ENCODE data around the gene RNF20. TPM values are rescaled to one million over a fixed set of nuclear protein-coding genes. Genes with fewer than 3 reads are reported as not detected.
"Not testable (repeated sequence)": the region's sequence is repeated elsewhere in the genome, so short reads cannot be mapped to it uniquely, and the experiment has no call there.

RNF20 gene
- total RNA-seq, 1 experiment from 2014 or later: 8.9 TPM

DNA sequence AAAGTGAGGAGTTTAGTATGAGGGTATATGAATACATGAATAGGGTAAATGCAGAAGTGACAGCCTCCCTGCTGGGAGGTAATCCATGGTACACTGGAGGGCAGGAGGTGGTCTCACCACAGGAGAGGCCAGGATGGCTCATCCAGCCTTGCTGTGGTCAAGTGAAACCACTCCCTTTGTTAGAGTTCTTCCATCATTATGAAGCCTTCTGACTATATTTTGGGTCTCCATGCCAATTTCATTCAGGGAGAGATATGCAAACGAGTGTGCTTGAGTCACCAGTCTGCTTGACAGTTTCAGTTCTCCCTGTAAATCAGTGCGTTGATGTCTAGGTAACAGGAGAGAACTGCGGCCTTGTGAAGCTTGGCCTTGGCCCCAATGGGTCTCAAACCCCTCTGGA, 44.7 kb downstream of the RNF20 start:
- DNase-seq (ENCODE audit: low read depth): no peak
- in situ Hi-C loops (cut with HindIII; ENCODE audit: low pct_unique_long_range_greater_than_20kb, low sequenced_read_pairs): no loop called here

DNA sequence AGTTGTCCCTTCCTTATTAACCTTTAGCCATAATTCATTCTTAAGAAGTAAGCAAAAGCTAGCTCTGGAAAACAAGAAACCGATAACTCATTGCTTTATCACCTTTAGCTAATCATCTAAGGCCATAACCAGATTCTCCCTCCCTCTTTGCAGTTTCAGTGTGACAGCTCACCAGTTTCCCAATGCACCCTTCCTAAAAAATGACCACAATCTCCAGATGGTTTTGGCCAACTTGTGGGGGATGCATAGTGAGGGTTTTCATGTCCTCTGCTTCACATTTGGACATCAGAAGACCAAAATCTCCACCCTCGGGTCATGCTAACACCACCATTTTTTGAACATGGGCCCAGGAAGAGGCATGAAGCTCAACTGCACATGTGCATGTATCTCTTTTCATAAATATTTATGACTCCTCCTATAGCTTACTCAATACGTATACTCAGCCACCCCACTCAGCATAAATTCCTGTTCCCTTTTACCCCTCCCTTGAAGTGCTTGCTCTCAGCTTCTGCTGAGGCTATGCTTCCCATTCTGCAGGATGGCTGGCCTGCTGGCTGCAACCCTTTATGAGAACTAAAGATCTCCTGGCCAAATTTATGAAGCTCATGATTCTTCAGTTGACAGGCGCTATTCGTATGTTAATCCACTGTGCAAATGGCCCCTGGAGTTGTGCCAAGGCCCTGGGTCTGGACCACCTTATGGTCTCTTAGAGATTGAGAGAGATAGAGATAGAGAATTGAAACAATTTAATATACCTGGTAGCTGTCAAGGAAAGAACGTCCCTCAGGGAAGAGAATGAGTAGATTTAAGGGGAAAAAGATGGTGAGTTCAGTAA, 46.3 kb downstream of the RNF20 start:
- DNase-seq (ENCODE audit: low read depth): no peak
- in situ Hi-C loops (cut with HindIII; ENCODE audit: low pct_unique_long_range_greater_than_20kb, low sequenced_read_pairs): no loop called here

DNA sequence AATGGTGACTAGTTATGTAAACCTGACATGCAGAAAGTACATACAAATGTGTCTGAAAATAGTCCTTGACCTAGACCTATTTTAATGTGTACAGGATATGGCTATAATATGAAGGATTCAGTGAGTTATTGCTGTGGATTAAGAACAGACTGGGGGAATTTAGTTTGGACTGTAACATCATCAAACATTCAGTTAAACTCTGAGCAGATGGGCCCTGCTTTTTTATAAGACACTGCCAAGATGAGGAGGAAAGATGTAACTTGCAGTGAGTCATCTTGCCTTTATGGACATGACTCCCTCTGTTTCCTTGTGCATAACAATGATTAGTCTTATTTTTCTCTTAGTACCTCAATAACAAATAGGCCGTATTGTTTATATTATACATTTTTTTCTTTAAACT, 48.9 kb downstream of the RNF20 start:
- DNase-seq (ENCODE audit: low read depth): no peak
- in situ Hi-C loops (cut with HindIII; ENCODE audit: low pct_unique_long_range_greater_than_20kb, low sequenced_read_pairs): no loop called here

DNA sequence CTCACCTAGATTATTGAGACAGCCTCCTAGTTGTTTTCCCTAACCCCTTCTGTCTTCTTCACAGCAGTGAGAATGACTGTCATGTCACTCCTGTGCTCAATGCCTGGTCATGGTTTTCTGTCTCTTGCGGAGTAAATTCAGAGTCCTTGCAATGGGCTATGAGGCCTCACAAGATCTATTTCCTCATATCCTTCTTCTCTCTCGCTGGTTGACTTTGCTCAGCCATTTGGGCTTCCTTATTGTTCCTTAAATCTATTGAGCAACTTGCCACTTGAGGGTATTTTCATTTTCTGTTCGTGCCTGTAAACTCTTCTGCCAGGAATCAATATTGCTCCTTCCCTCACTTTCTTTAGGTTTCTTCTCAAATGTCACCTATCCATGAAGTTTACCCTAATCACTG, 52.1 kb downstream of the RNF20 start:
- in situ Hi-C loops (cut with HindIII; ENCODE audit: low pct_unique_long_range_greater_than_20kb, low sequenced_read_pairs): no loop called here
- no peak for DNase-seq (ENCODE audit: low read depth)

DNA sequence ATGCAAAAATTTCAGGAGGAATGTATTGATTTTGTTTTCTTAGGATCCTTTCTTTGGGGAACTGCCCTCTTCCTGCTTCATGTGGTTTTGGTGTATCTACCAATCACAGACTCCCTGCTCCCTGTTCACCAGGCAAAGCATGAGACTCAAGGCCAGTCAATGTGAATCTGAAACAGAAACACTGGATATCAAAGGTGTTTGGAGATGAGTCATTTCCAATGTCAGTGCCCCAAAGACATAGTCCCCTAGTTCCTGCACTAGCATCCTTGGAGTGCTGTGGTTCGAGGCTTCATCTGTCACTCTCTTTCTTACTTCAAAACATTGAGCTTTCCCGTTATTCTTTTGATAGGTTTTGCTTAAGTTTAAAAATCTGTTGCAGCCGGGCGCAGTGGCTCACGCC, 53.0 kb downstream of the RNF20 start:
- in situ Hi-C loops (cut with HindIII; ENCODE audit: low pct_unique_long_range_greater_than_20kb, low sequenced_read_pairs): no loop called here

DNA sequence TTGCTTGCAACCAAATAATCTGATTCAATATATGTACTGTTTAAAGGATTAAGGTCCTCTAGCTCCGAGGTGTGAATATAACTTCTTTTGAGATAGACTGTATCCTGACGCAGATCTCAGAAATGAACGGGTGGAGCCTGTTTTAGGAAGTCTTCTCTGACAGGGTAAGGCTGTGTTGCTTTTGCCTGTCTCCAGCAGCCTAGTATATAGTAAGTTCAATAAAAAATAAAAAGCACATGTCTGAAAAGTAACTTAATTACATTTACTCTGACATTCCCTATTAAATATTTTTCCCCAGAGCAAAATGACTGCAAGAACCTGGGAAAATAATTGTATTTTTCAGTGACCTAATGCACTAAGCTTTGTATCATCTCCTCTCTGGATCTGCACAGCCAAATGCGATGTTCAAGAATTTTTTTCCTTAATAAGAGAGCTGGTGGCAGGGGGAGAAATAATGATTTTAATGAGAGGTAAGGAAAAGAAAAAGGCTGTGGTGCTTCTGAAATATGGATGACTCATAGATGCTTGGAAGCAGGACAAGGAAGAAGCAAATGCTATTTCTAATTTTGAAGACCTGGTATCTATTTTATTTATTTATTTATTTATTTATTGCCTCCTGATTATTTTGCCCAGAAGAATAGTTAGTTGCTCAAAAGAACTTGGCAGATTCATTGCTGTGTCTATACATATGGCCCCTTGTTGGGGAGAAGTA, 53.8 kb downstream of the RNF20 start:
- DNase-seq (ENCODE audit: low read depth): no peak
- in situ Hi-C loops (cut with HindIII; ENCODE audit: low pct_unique_long_range_greater_than_20kb, low sequenced_read_pairs): no loop called here

More for the DNA sequence above, 53.0 kb downstream of the RNF20 start:
- DNase-seq (ENCODE audit: low read depth): no peak

DNA sequence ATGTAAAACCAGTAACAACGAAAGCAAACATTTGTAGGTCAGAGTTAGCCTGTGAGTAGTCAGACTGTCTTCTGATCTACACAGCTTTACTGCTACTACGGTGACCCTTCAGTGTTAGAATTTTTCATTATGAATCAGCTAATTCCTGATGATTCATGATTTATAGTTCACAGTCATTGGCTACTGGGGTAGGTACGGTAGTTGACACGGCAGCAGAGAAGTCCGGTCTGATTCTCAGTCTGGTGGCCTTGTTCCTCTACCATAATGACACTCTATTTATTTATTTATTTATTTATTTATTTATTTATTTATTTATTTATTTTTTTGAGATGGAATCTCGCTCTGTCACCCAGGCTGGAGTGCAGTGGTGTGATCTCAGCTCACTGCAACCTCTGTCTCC, 56.4 kb downstream of the RNF20 start:
- peak; percentile 70 for DNase-seq (ENCODE audit: low read depth)
- in situ Hi-C loops (cut with HindIII; ENCODE audit: low pct_unique_long_range_greater_than_20kb, low sequenced_read_pairs): not testable (repeated sequence)

DNA sequence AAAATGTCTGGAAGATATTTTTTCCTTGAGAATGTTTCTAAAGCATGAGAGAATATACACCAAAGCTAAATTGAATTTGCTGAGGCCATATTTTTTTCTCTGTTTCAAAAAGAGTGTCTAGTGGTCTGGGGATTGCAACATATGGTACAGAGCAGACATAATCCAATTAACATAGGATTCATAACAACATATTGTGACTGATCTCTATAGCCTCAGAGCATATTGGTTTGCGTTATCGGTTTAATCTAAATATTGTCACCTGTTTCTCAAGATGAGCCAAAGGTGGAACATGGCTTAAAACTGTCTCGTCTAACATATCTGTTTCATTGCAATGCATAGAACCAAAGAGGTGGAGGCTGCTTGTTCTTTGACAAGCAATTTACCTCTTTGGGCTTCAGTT, 57.2 kb downstream of the RNF20 start:
- in situ Hi-C loops (cut with HindIII; ENCODE audit: low pct_unique_long_range_greater_than_20kb, low sequenced_read_pairs): no loop called here

DNA sequence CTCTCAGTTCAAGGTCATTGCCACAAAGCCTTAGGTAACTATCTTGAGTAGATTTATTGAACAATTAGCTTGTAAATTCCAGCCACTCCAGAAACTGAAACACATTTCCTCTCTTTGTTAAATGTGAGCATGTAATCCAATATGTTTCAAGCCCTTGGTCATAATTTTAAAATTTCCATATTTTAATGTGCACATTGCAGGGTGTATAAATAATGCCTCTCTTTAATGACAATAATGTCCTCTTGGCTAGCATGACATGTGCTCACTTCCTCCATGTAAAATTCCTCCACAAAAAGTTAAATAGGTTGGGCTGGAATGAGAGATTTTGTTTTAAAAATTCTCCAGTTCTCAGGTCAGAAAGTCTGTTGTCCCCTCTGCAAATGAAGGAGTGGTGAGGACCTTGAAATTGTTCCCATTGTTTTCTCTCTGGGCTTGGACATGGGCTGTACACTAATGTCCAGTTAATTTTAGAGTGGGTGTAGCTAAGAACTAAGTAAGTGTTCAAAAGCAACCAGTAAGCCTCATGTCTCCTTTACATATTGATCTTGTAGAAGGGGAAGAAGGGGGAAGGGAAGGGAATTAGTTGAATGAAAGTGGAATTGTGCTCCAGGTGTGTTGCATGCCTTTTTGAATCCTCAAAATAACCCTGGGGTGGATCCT, 58.3 kb downstream of the RNF20 start:
- no peak for DNase-seq (ENCODE audit: low read depth)
- in situ Hi-C loops (cut with HindIII; ENCODE audit: low pct_unique_long_range_greater_than_20kb, low sequenced_read_pairs): no loop called here

More for the DNA sequence above, 57.2 kb downstream of the RNF20 start:
- DNase-seq (ENCODE audit: low read depth): no peak

DNA sequence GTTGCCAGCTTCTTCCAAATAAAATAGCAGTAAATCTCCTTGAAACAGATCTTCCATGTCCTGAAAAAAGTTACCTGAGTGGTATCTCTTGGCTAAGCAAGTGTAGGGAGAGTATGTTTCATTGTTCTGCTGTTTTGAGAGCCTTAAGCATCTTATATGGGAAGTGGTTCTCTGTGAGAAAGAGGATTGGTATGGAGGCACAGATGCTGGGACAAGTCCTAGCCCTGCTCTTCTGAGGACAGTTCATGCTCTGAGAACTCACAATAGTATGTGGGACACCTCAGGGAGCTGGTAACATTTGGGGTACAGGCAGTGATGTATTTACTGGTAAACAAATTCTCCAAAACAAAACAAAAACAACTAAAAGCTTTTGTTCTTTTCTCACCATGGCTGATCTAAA, 59.1 kb downstream of the RNF20 start:
- no peak for DNase-seq (ENCODE audit: low read depth)
- in situ Hi-C loops (cut with HindIII; ENCODE audit: low pct_unique_long_range_greater_than_20kb, low sequenced_read_pairs): no loop called here

DNA sequence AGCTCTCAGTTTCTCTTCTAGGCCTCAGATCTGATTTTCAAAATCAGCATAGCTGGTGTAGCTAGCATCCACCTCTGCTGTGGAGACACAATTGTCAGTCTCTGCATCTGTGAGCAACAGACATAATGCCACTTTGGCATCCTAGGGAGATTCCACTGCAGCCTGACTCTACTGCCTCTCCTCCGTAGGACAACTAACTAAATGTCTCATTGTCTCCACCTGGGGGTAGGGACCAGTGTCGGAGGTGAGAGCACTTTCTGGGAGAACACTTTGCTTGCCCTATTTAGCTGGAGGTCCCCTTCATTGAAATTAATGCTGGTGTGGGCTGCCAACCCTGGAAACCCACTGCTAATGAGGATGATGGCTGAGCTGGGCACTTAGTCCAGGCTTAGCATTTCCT, 59.7 kb downstream of the RNF20 start:
- in situ Hi-C loops (cut with HindIII; ENCODE audit: low pct_unique_long_range_greater_than_20kb, low sequenced_read_pairs): no loop called here
- no peak for DNase-seq (ENCODE audit: low read depth)

DNA sequence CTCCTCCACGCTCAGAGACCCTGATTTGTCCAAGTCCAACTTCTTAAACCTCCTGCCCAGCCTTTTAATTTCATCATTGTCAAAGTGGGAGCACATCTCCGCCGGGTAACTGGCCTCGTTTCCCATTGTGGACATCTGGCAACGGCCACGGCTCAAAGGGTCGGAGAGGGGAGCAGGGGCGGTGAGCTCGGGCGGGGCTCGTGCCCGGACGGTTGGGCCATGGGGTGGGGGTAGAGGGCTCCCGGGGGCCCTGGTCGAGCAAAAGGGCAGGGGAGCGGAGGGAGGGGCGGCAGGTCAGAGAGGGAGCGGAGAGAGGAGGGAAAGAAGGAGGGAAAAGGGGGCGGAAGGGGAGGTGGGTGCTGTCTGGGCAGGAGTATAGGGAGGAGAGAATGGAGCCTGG, 61.1 kb downstream of the RNF20 start, which contains the start of gene PPP3R2:
PPP3R2 (minus strand) TSS at position 174 of the 400 bp plus-strand sequence; CDS start at position 126, 48 bp downstream.
- DNase-seq (ENCODE audit: low read depth): no peak
- in situ Hi-C loops (cut with HindIII; ENCODE audit: low pct_unique_long_range_greater_than_20kb, low sequenced_read_pairs): no loop called here

DNA sequence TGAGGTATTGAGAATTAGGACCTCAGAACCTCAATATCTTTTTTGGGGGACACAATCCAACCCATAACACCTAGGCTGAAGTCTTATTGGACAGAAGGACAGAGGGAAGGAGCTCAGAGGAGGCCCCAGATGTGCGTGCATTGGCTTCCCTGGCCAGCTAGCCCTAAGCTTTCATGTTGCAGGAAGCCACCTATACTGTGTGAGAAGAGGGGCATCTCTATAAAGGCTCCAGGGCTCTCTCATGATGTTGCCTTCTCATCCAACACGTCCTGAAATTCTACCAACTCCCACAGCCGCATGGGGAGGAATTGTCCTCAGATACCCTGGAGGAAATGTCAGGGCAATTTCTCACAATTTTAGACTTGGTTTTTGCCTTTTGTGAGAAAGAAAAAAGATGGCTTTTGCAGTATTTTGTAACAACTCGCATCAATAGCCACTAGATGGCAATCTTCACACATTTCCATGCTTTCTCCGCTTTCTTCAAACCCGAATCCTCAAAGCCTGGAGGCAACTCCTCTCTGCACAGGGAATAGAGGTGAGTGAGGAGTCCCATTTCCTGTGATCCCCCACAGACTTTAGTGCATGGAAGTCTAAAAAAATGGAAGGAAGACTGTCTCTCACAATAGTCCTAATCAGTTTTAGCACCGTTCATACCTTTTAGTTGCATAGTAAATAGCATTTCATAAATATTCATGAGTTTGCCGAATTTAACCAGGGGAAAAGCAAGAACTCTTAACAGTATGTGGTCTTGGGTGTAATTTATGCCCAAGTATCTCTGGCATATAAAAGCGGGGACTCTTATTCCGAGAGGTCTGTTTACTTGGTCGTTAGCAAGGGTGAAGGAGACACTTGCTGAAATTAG, 68.5 kb downstream of the RNF20 start:
- peak; percentile 20 for DNase-seq (ENCODE audit: low read depth)
- in situ Hi-C loops (cut with HindIII; ENCODE audit: low pct_unique_long_range_greater_than_20kb, low sequenced_read_pairs): no loop called here

DNA sequence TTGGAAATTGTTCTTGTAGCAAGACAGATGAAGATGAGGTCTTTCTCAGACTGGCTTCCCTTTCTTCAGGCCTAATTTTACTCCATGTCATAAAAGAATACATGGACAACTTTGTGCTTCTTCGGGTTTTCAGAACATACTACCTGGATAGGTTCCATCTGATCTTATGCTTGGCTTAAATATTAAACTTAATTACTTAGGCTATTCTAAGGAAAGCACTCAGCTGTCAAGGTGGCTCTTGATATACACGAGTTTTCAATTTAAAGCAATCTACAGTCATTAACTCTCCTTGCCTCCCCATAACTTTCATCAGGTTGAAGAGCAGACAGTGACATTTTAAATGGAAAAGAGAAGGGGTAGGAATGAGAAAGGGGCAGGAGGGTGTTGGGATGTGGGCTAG, 70.6 kb downstream of the RNF20 start:
- in situ Hi-C loops (cut with HindIII; ENCODE audit: low pct_unique_long_range_greater_than_20kb, low sequenced_read_pairs): no loop called here
- no peak for DNase-seq (ENCODE audit: low read depth)

DNA sequence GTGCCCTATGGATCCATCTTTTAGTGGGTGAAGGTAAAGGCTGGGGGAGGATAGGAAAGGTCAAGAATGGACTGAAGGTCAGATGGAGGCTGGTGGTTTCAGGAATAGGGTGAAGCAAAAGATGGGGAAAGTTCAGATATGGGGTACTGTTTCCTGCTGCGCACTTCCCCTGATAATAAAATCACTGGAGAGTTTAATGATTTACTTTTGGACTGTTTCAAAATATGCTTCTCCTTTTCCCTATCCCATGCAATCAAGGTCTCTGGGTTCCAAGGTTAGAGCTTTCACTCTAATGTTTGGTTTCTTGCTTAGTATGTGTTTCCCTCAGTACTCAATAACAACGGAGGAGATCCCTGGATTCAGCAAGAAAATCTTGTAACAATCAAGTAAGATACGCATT, 71.9 kb downstream of the RNF20 start:
- DNase-seq (ENCODE audit: low read depth): no peak
- in situ Hi-C loops (cut with HindIII; ENCODE audit: low pct_unique_long_range_greater_than_20kb, low sequenced_read_pairs): no loop called here
